IMR-90 (cell line): ENCODE data around the gene POLD1. TPM values are rescaled to one million over a fixed set of nuclear protein-coding genes. Genes with fewer than 3 reads are reported as not detected.

ENCODE experiments used
- ATAC-seq: fragments of 200-7000 bp; cut with Tn5 transposase; 2 replicates; pipeline ENCODE4 v1.9.1; 2020; ENCODE audit warnings: low read depth, mild to moderate bottlenecking, moderate library complexity
- BruUV-seq: library from RNA; stranded (reverse); fragments of 400-500 nt; replicated peaks from 2 replicates; lab custom pipeline; 2021; lab: Mats Ljungman, UMichigan
- CTCF ChIA-PET: fragments of 300-600 bp; formaldehyde crosslinking; extraction: SDS; loops from one replicate; lab custom pipeline; 2021; ENCODE audit warnings: antibody characterized with exemption; lab: Yijun Ruan, JAX
- POLR2A ChIA-PET: fragments of 300-600 bp; sonication (Branson Sonifier 250); formaldehyde crosslinking; loops from one replicate; lab custom pipeline; 2022; ENCODE audit warnings: antibody characterized with exemption; ENCODE audit not compliant: unreplicated experiment; lab: Charles Lee
- DNase-seq: peaks from one replicate; pipeline ENCODE4 v3.0.0; 2013
- H2AFZ ChIP-seq: replicated peaks from 2 replicates; pipeline ENCODE3; 2013; ENCODE audit warnings: low read length, mild to moderate bottlenecking; ENCODE audit not compliant: poor library complexity
- H2AK5ac ChIP-seq: 2 replicates; pipeline ENCODE4 v1.6.1; 2013; ENCODE audit warnings: low read depth, low read length, inconsistent platforms
- H2AK9ac ChIP-seq: replicated peaks from 2 replicates; pipeline ENCODE3; 2013; ENCODE audit warnings: mild to moderate bottlenecking, low read depth, low read length, moderate library complexity; ENCODE audit not compliant: poor library complexity
- H2BK120ac ChIP-seq: 2 replicates; pipeline ENCODE4 v1.6.1; 2013; ENCODE audit warnings: low read depth, low read length, inconsistent platforms
- H2BK15ac ChIP-seq: 3 replicates; pipeline ENCODE4 v1.6.1; 2013; ENCODE audit warnings: low read depth, low read length, inconsistent platforms
- H2BK20ac ChIP-seq: 2 replicates; pipeline ENCODE4 v1.6.1; 2013; ENCODE audit warnings: low read depth, mild to moderate bottlenecking, inconsistent platforms, low read length, moderate library complexity
- H2BK5ac ChIP-seq: 2 replicates; pipeline ENCODE4 v1.6.1; 2013; ENCODE audit warnings: mild to moderate bottlenecking, low read depth, low read length, inconsistent platforms; ENCODE audit not compliant: poor library complexity, severe bottlenecking
- H3K14ac ChIP-seq: replicated peaks from 2 replicates; pipeline ENCODE4 v1.6.1; 2013; ENCODE audit warnings: low read depth, low read length, inconsistent platforms
- H3K18ac ChIP-seq: 2 replicates; pipeline ENCODE4 v1.6.1; 2013; ENCODE audit warnings: low read depth, low read length, control low read depth
- H3K23ac ChIP-seq: 2 replicates; pipeline ENCODE4 v1.6.1; 2013; ENCODE audit warnings: low read depth, low read length, inconsistent platforms
- H3K27ac ChIP-seq: 2 replicates; pipeline ENCODE4 v1.5.1; 2013; ENCODE audit warnings: mild to moderate bottlenecking, control low read depth, low read length; ENCODE audit not compliant: insufficient read depth
- H3K27me3 ChIP-seq: 2 replicates; pipeline ENCODE4 v1.6.1; 2013; ENCODE audit warnings: low read length; ENCODE audit not compliant: control insufficient read depth, insufficient read depth
- H3K36me3 ChIP-seq: 2 replicates; pipeline ENCODE4 v1.6.1; 2013; ENCODE audit warnings: low read length, mixed read lengths; ENCODE audit not compliant: control insufficient read depth, insufficient read depth
- H3K4ac ChIP-seq: 2 replicates; pipeline ENCODE4 v1.6.1; 2013; ENCODE audit warnings: low read depth, low read length, inconsistent platforms
- H3K4me1 ChIP-seq: 2 replicates; pipeline ENCODE4 v1.6.1; 2013; ENCODE audit warnings: low read length, mixed read lengths; ENCODE audit not compliant: control insufficient read depth, insufficient read depth
- H3K4me2 ChIP-seq: 2 replicates; pipeline ENCODE4 v1.6.1; 2013; ENCODE audit warnings: low read depth, mild to moderate bottlenecking, control low read depth, low read length, moderate library complexity
- H3K4me3 ChIP-seq: 2 replicates; pipeline ENCODE4 v1.5.1; 2013; ENCODE audit warnings: low read depth, mild to moderate bottlenecking, control low read depth, low read length, moderate library complexity; ENCODE audit not compliant: insufficient read depth
- H3K56ac ChIP-seq: 2 replicates; pipeline ENCODE4 v1.6.1; 2013; ENCODE audit warnings: low read length, inconsistent platforms; ENCODE audit not compliant: insufficient read depth; ENCODE audit errors: extremely low read depth
- H3K79me1 ChIP-seq, 2 experiments: 2 replicates each; pipeline ENCODE4 v1.6.1; 2013; ENCODE audit warnings: low read length in 2 of 2, inconsistent platforms in 1 of 2, low read depth in 1 of 2
- H3K9ac ChIP-seq: 2 replicates; pipeline ENCODE4 v1.6.1; 2013; ENCODE audit warnings: low read depth, low read length, control low read depth
- H3K9me1 ChIP-seq: 2 replicates; pipeline ENCODE4 v1.6.1; 2013; ENCODE audit warnings: low read length, inconsistent platforms; ENCODE audit not compliant: insufficient read depth
- H3K9me3 ChIP-seq: 2 replicates; pipeline ENCODE4 v1.6.1; 2013; ENCODE audit warnings: low read length; ENCODE audit not compliant: control insufficient read depth, insufficient read depth
- H4K20me1 ChIP-seq: 2 replicates; pipeline ENCODE4 v1.6.1; 2013; ENCODE audit warnings: low read length, inconsistent platforms; ENCODE audit not compliant: insufficient read depth
- H4K5ac ChIP-seq: 2 replicates; pipeline ENCODE4 v1.6.1; 2013; ENCODE audit warnings: mild to moderate bottlenecking, low read depth, low read length, control low read depth
- H4K8ac ChIP-seq, 2 experiments: 2 replicates each; pipeline ENCODE4 v1.6.1; 2013; ENCODE audit warnings: low read depth in 2 of 2, low read length in 2 of 2, control low read depth in 1 of 2, inconsistent platforms in 1 of 2
- H4K91ac ChIP-seq: 2 replicates; pipeline ENCODE4 v1.6.1; 2013; ENCODE audit warnings: low read depth, low read length, inconsistent platforms; ENCODE audit not compliant: insufficient read depth
- CEBPB ChIP-seq: IDR thresholded peaks from 2 replicates; pipeline ENCODE4 v1.6.1; 2012; ENCODE audit warnings: low read depth, low read length, improper control_type of control experiment
- MAZ ChIP-seq: IDR thresholded peaks from 2 replicates; pipeline ENCODE4 v1.6.1; 2012; ENCODE audit warnings: low read depth, mild to moderate bottlenecking, low read length, improper control_type of control experiment, moderate library complexity, borderline replicate concordance
- MXI1 ChIP-seq: IDR thresholded peaks from 2 replicates; pipeline ENCODE4 v1.6.1; 2012; ENCODE audit warnings: low read depth, mild to moderate bottlenecking, low read length, moderate library complexity, borderline replicate concordance
- NFE2L2 ChIP-seq: fragments of 150-350 bp; IDR thresholded peaks from 2 replicates; pipeline ENCODE4 v1.6.1; 2016; ENCODE audit warnings: low read depth, mild to moderate bottlenecking, low read length
- POLR2A ChIP-seq: IDR thresholded peaks from 2 replicates; pipeline ENCODE4 v1.6.1; 2012; ENCODE audit warnings: mild to moderate bottlenecking, low read depth, low read length
- USF2 ChIP-seq: fragments of 150-350 bp; IDR thresholded peaks from 2 replicates; pipeline ENCODE4 v1.6.1; 2017; ENCODE audit warnings: mild to moderate bottlenecking, antibody characterized with exemption, low read length, low read depth
- WGBS, 2 experiments: methylation state at CpG; one replicate each; pipeline versions ENCODE4 v1.1.5 to v1.1.7; 2013; ENCODE audit warnings: missing lambda C conversion rate in 2 of 2; ENCODE audit not compliant: insufficient read length in 1 of 2; ENCODE audit errors: extremely low coverage in 2 of 2; 5-methylcytosine and 5-hydroxymethylcytosine counted together
- dilution Hi-C: fragments of 300-500 bp; cut with HindIII; formaldehyde crosslinking; loops from one replicate; pipeline ENCODE4 v1.14.3; 2018; ENCODE audit warnings: low sequenced_read_pairs; ENCODE audit not compliant: unreplicated experiment
- in situ Hi-C: fragments of 300-500 bp; cut with MboI; formaldehyde crosslinking; loops from 3 replicates; pipeline ENCODE4 v1.14.3; 2019; ENCODE audit warnings: low sequenced_read_pairs, inconsistent platforms, mixed read lengths
- intact Hi-C: fragments of 100-400 bp; cut with micrococcal nuclease; formaldehyde crosslinking; loops from 2 replicates; pipeline ENCODE4 v1.10.0; 2022
- polyA plus RNA-seq, 3 experiments: library from polyadenylated mRNA; depleted of rRNA; stranded (reverse); fragments of >200 nt; gene quantifications; 2 replicates each; pipeline ENCODE4 v1.2.3, GENCODE V29; 2012; ENCODE audit warnings: low replicate concordance in 1 of 3
- total RNA-seq: library from RNA; depleted of rRNA; stranded (reverse); fragments of >200 nt; gene quantifications from 2 replicates; pipeline ENCODE4 v1.2.3, GENCODE V29; 2012

Gene POLD1
- total and polyA plus RNA-seq, 2 of the 4 experiments (the other 2 are of a cell fraction): 13.8 to 28.9 TPM

GRCh38 chr19:50387176-50387867 is 3.2 kb downstream of the POLD1 start:
- Histone ChIP-seq H2BK20ac (no peak overlapping the region), H3K4ac (no peak overlapping the region), H3K4me2 (no peak overlapping the region), H3K9ac (no peak overlapping the region), H3K27me3 (no peaks in the 10 kb centered on the region), H3K79me1 (peaks cover 7 to 37% of the 10 kb centered on the region in 2 experiments), H3K9me3 (no peaks in the 10 kb centered on the region), H4K8ac (no peak overlapping the region), H4K5ac (no peak overlapping the region), H3K18ac (no peak overlapping the region), H3K9me1 (peaks cover 6% of the 10 kb centered on the region; the same call in 1 of the 2 replicates), H4K91ac (no peak overlapping the region), H4K20me1 (peaks cover 4% of the 10 kb centered on the region; the same call in 1 of the 2 replicates), H3K4me1 (no peaks in the 10 kb centered on the region; the same call in 1 of the 2 replicates), H3K14ac (no peak overlapping the region), H2BK15ac (no peak overlapping the region), H3K27ac (no peak overlapping the region), H2AK9ac (no peak overlapping the region), H3K23ac (no peak overlapping the region), H3K4me3 (no peak overlapping the region), H3K56ac (no peak overlapping the region), H3K36me3 (peaks cover 6% of the 10 kb centered on the region), H2AFZ (peak overlapping the region; percentile 18), H2AK5ac (no peak overlapping the region), H2BK120ac (no peak overlapping the region; the same call in 1 of the 2 replicates), H2BK5ac (no peak overlapping the region)
- POLR2A ChIA-PET: no interaction called here
- CTCF ChIA-PET: no interaction called here
- intact Hi-C loops (no loop called here), dilution Hi-C loops (no loop called here), in situ Hi-C loops (no loop called here)
- BruUV-seq: no TSS peak
- DNase-seq (peak; percentile 63), ATAC-seq (no peak)
- peak; percentile 51; the same call in 1 of the 2 replicates for TF ChIP-seq USF2
- no peak for TF ChIP-seq POLR2A
- no peak for TF ChIP-seq MXI1
- no peak for TF ChIP-seq NFE2L2
- TF ChIP-seq CEBPB: peak; percentile 83
- TF ChIP-seq MAZ: no peak
- 78% methylated on average over 7 of the region's 21 CpGs; no CpG with 5 or more reads in 1 of the 2 experiments for WGBS, 2 experiments
